ENCODE data around the gene PTCD2. TPM values are rescaled to one million over a fixed set of nuclear protein-coding genes. Genes with fewer than 3 reads are reported as not detected.

Gene PTCD2
- total and polyA plus RNA-seq, 2 donors = 4.1 to 7.7 TPM

DNA sequence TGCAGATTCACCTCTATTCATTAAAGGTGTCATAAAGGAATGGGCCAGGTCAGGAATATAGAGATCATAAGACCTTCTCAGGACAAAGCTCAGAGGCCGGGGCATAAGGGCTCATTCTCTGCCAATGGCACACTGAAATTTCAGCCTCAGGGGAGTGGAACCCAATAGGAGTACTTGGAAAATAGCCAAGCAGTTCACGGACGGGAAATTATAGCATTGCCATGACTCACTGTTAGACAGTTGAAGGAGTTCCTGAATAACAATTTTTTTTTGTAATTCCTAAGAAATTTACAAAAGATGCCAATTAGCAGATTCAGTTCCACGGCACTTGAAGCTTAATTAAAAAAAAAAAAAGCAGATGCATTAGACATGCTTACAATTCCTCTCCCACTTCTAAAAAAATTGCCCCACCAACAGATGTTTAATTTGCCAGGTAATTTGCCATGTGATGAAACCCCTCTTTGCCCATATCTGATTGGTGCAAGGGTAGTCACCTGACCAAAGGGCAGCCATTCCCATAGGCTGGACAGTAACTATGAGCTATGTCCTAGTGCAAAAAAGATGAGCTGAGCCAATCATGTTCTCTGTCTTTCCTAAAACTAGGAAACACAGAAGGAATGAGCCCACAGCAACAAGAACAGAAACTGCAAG, 58.6 kb downstream of the PTCD2 start:
- H3K27ac ChIP-seq (ENCODE audit: low read depth in 1 of 2, low read length in 1 of 2) = peak overlapping the region in 1 of 2 donors; percentile 9
- no peak for DNase-seq (ENCODE audit: low read depth in 6 of 9, low spot score in 9 of 9)
- no peaks in the 10 kb centered on the region for H3K36me3 ChIP-seq (ENCODE audit: control insufficient read depth in 2 of 2, insufficient read depth in 2 of 2, low read length in 1 of 2)
- WGBS = 83% methylated on average over 4 of the region's 4 CpGs
- no peaks in the 10 kb centered on the region for H3K9me3 ChIP-seq (ENCODE audit: control insufficient read depth in 2 of 2, insufficient read depth in 1 of 2, low read length in 1 of 2)
- H3K4me3 ChIP-seq (ENCODE audit: low read length in 2 of 2) = no peak overlapping the region
- H3K27me3 ChIP-seq (ENCODE audit: control insufficient read depth in 2 of 2, insufficient read depth in 1 of 2, low read length in 1 of 2) = no peaks in the 10 kb centered on the region
- no peaks in the 10 kb centered on the region for H3K4me1 ChIP-seq (ENCODE audit: control insufficient read depth in 2 of 2, insufficient read depth in 2 of 2, low read length in 2 of 2)

DNA sequence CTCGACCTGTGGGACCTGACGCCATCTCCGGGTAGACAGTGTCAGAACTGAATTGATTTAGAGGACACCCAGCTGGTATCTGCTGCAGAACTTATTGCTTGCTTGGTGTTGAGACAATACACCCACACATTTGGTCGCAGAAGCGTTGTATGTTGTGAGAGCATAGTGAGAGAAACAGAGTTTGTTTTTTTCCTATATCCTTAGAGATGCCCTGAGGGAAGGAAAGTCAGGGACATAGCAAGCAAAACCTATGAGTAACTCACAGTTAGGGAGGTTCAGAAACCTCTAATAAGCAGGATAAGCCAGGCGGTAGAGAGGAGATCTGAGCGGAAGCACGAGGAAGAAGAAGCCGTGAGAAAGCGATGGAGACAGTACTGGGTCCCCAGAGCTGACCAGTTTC, 59.8 kb downstream of the PTCD2 start:
- Histone ChIP-seq H3K4me1 (ENCODE audit: control insufficient read depth in 2 of 2, insufficient read depth in 2 of 2, low read length in 2 of 2) (no peaks in the 10 kb centered on the region), H3K36me3 (ENCODE audit: control insufficient read depth in 2 of 2, insufficient read depth in 2 of 2, low read length in 1 of 2) (no peaks in the 10 kb centered on the region), H3K27ac (ENCODE audit: low read depth in 1 of 2, low read length in 1 of 2) (peak overlapping the region in 1 of 2 donors; percentile 15), H3K4me3 (ENCODE audit: low read length in 2 of 2) (no peak overlapping the region), H3K27me3 (ENCODE audit: control insufficient read depth in 2 of 2, insufficient read depth in 1 of 2, low read length in 1 of 2) (no peaks in the 10 kb centered on the region), H3K9me3 (ENCODE audit: control insufficient read depth in 2 of 2, insufficient read depth in 1 of 2, low read length in 1 of 2) (no peaks in the 10 kb centered on the region)
- WGBS = 97% methylated on average over 10 of the region's 10 CpGs
- no peak for DNase-seq (ENCODE audit: low read depth in 6 of 9, low spot score in 9 of 9)

DNA sequence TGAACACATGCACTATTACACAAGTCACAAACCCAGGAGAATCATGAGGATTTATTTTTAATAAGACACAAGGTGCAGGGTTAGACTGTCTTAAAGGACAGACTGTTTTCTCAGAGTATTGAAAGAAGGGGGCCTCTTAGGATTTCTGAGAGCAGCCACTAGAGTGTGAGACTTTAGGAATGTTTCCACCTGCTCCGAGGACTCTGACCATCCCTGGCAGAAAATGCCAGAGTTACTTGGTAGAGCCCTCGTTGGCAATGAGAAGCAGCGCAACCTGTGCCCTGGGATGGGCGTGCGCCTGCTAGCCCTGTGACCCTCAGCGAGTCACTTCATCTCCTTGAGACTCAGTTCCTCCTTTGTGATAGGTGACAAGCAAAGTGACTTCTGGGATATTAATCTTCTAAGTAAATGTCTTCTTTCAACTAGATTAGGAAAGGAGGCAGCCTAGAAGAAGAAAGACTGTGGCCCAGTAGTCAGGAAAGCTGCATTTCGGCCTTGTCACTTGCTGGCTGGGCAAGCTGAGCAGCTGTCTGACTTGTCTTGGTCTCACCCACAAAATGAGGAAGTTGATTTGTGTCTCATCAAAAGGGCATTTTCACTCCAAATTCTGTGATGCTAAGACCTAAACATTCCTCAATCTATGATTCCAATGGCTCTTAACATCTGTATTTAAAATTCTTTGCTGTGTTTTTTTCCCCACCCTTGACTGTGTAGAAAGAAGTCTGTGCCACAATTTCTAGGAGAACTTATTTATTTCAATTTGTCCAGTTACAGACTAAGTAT, 60.5 kb downstream of the PTCD2 start:
- H3K4me1 ChIP-seq (ENCODE audit: control insufficient read depth in 2 of 2, insufficient read depth in 2 of 2, low read length in 2 of 2) = no peaks in the 10 kb centered on the region
- H3K9me3 ChIP-seq (ENCODE audit: control insufficient read depth in 2 of 2, insufficient read depth in 1 of 2, low read length in 1 of 2) = no peaks in the 10 kb centered on the region
- no peak for DNase-seq (ENCODE audit: low read depth in 6 of 9, low spot score in 9 of 9)
- H3K4me3 ChIP-seq (ENCODE audit: low read length in 2 of 2) = no peak overlapping the region
- WGBS = 83% methylated on average over 7 of the region's 7 CpGs
- no peaks in the 10 kb centered on the region for H3K27me3 ChIP-seq (ENCODE audit: control insufficient read depth in 2 of 2, insufficient read depth in 1 of 2, low read length in 1 of 2)
- peak overlapping the region in 1 of 2 donors; percentile 12 for H3K27ac ChIP-seq (ENCODE audit: low read depth in 1 of 2, low read length in 1 of 2)
- no peaks in the 10 kb centered on the region for H3K36me3 ChIP-seq (ENCODE audit: control insufficient read depth in 2 of 2, insufficient read depth in 2 of 2, low read length in 1 of 2)

DNA sequence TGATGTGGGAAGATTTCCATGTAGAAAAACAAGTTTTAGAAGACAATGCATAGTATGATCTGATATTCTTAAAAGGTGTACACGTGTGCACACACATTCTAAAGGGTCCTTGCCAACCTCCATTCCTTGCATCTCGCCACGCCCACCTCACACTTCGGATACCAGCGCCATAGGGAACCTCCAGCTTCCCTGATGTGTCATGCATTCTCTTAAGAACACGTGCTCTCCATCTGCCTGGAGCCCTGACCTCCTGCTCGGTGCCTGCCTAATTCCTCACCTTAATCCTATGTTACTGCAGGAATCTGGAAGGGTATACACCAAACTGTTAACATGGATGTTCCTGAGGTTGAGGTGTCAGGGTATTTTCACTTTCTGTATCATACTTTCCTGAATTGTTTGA, 63.1 kb downstream of the PTCD2 start:
- H3K36me3 ChIP-seq (ENCODE audit: control insufficient read depth in 2 of 2, insufficient read depth in 2 of 2, low read length in 1 of 2) = no peaks in the 10 kb centered on the region
- 86% methylated on average over 7 of the region's 7 CpGs for WGBS
- DNase-seq (ENCODE audit: low read depth in 6 of 9, low spot score in 9 of 9) = no peak
- H3K4me3 ChIP-seq (ENCODE audit: low read length in 2 of 2) = no peak overlapping the region
- no peaks in the 10 kb centered on the region for H3K4me1 ChIP-seq (ENCODE audit: control insufficient read depth in 2 of 2, insufficient read depth in 2 of 2, low read length in 2 of 2)
- H3K27me3 ChIP-seq (ENCODE audit: control insufficient read depth in 2 of 2, insufficient read depth in 1 of 2, low read length in 1 of 2) = no peaks in the 10 kb centered on the region
- no peak overlapping the region for H3K27ac ChIP-seq (ENCODE audit: low read depth in 1 of 2, low read length in 1 of 2)
- no peaks in the 10 kb centered on the region for H3K9me3 ChIP-seq (ENCODE audit: control insufficient read depth in 2 of 2, insufficient read depth in 1 of 2, low read length in 1 of 2)

DNA sequence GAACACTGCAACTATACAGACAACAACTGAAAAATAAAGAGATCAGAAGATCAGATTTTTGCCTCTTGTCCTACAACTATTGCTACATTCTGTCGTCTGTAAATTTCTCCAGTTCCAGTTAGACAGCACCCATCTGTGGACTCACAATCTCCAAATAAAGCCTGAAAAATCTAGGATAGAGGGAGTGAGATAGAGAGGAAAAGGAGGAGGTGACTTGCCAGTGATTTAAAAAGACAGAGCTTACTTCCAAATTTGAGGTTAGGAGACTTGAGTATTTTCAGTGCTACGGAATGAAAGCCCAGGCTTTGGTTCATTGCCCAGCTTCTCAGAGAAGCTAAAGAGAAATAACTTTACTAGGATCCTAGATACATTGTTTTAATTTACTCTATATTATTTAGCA, 63.6 kb downstream of the PTCD2 start:
- H3K36me3 ChIP-seq (ENCODE audit: control insufficient read depth in 2 of 2, insufficient read depth in 2 of 2, low read length in 1 of 2) = no peaks in the 10 kb centered on the region

DNA sequence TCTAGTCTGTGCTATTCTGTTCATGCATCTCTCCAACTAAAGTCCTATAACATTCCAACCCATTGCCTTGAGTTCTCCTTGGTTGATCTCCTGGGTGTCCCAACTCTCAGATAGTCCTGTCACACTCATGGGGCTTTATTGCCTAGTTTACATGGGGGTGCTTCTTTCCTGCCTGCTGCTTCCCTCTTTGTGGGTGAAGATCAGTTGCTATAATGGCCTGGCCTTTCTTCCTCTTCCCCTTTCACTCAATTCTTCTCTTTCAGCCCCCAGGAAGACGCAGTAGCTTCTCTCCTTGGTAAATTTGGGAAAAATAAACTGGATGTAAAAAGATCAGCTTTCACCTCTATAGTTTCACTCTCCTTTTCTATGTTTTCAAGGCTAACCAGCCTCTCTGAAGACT, 66.5 kb downstream of the PTCD2 start:
- no peak for DNase-seq (ENCODE audit: low read depth in 6 of 9, low spot score in 9 of 9)
- H3K4me3 ChIP-seq (ENCODE audit: low read length in 2 of 2) = no peak overlapping the region
- no peak overlapping the region for H3K27ac ChIP-seq (ENCODE audit: low read depth in 1 of 2, low read length in 1 of 2)
- no peaks in the 10 kb centered on the region for H3K9me3 ChIP-seq (ENCODE audit: control insufficient read depth in 2 of 2, insufficient read depth in 1 of 2, low read length in 1 of 2)
- H3K36me3 ChIP-seq (ENCODE audit: control insufficient read depth in 2 of 2, insufficient read depth in 2 of 2, low read length in 1 of 2) = no peaks in the 10 kb centered on the region
- no peaks in the 10 kb centered on the region for H3K4me1 ChIP-seq (ENCODE audit: control insufficient read depth in 2 of 2, insufficient read depth in 2 of 2, low read length in 2 of 2)
- no peaks in the 10 kb centered on the region for H3K27me3 ChIP-seq (ENCODE audit: control insufficient read depth in 2 of 2, insufficient read depth in 1 of 2, low read length in 1 of 2)
- 91% methylated on average over 1 of the region's 1 CpG for WGBS

More for the DNA sequence above, 63.6 kb downstream of the PTCD2 start:
- DNase-seq (ENCODE audit: low read depth in 6 of 9, low spot score in 9 of 9) = no peak
- WGBS = 92% methylated on average over 2 of the region's 2 CpGs
- no peaks in the 10 kb centered on the region for H3K9me3 ChIP-seq (ENCODE audit: control insufficient read depth in 2 of 2, insufficient read depth in 1 of 2, low read length in 1 of 2)
- no peak overlapping the region for H3K4me3 ChIP-seq (ENCODE audit: low read length in 2 of 2)
- no peaks in the 10 kb centered on the region for H3K27me3 ChIP-seq (ENCODE audit: control insufficient read depth in 2 of 2, insufficient read depth in 1 of 2, low read length in 1 of 2)
- H3K27ac ChIP-seq (ENCODE audit: low read depth in 1 of 2, low read length in 1 of 2) = no peak overlapping the region
- H3K4me1 ChIP-seq (ENCODE audit: control insufficient read depth in 2 of 2, insufficient read depth in 2 of 2, low read length in 2 of 2) = no peaks in the 10 kb centered on the region

DNA sequence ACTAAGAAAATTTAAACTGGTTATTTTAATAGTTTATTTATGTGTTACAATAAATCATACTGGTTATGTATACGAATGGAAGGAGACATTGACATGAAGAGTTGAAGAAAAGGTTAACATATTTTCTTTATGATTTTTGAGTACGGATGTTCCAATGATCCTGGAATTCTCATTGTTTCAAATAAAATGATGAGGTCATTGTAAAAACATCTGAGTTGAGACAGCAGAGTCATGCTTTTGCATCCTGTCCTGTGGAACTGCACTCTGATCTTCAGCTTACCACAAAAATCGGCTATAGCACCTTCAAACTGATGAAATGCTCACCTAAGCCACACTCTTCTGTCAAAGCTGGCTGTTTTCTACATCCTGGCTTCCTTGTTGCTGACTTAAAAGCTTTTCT, 67.8 kb downstream of the PTCD2 start:
- Histone ChIP-seq H3K27me3 (ENCODE audit: control insufficient read depth in 2 of 2, insufficient read depth in 1 of 2, low read length in 1 of 2) (no peaks in the 10 kb centered on the region), H3K27ac (ENCODE audit: low read depth in 1 of 2, low read length in 1 of 2) (no peak overlapping the region), H3K9me3 (ENCODE audit: control insufficient read depth in 2 of 2, insufficient read depth in 1 of 2, low read length in 1 of 2) (no peaks in the 10 kb centered on the region), H3K4me1 (ENCODE audit: control insufficient read depth in 2 of 2, insufficient read depth in 2 of 2, low read length in 2 of 2) (no peaks in the 10 kb centered on the region), H3K4me3 (ENCODE audit: low read length in 2 of 2) (no peak overlapping the region), H3K36me3 (ENCODE audit: control insufficient read depth in 2 of 2, insufficient read depth in 2 of 2, low read length in 1 of 2) (no peaks in the 10 kb centered on the region)
- WGBS = 87% methylated on average over 3 of the region's 3 CpGs
- no peak for DNase-seq (ENCODE audit: low read depth in 6 of 9, low spot score in 9 of 9)

DNA sequence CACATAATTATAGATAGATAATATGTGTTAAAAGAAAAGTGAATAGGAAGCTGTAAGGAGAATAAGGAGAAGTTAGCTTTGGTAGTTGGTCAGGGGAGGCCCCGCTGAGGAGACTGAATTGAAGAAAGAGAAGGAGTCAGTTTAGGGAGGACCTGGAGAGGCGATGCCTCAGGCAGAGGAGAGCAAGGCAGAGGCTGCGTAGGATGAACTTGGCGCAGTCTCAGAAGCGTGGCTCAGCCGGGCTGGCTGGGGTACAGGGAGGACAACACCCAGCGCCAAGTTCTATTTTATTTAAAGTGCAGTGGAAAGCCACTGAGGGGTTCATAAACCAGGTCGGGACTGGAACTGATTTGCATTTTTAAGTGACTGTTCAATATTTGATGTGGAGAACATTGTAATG, 68.5 kb downstream of the PTCD2 start:
- WGBS = 94% methylated on average over 8 of the region's 8 CpGs
- no peak for DNase-seq (ENCODE audit: low read depth in 6 of 9, low spot score in 9 of 9)

DNA sequence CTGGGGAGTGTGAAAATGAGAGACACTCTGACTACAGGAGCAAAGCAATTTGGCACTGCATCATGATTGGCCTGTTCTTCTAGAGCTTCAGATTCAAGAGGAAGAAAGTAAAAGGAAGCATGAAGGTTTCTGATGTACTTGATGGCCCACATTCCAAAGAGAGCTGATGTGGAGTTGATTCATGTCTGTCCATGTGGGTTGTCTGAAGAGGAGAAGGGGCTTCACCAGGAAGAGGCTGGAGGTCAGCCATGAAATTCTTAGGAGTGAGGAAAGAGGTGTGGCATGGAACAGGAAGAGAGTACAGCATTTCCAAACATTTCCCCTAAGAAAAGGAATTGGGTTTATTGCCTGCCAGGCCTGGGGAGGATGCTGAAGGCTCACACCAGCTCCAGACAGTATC, 70.7 kb downstream of the PTCD2 start:
- H3K4me3 ChIP-seq (ENCODE audit: low read length in 2 of 2) = no peak overlapping the region
- H3K36me3 ChIP-seq (ENCODE audit: control insufficient read depth in 2 of 2, insufficient read depth in 2 of 2, low read length in 1 of 2) = no peaks in the 10 kb centered on the region
- H3K27ac ChIP-seq (ENCODE audit: low read depth in 1 of 2, low read length in 1 of 2) = no peak overlapping the region
- no peak for DNase-seq (ENCODE audit: low read depth in 6 of 9, low spot score in 9 of 9)
- no peaks in the 10 kb centered on the region for H3K9me3 ChIP-seq (ENCODE audit: control insufficient read depth in 2 of 2, insufficient read depth in 1 of 2, low read length in 1 of 2)
- H3K4me1 ChIP-seq (ENCODE audit: control insufficient read depth in 2 of 2, insufficient read depth in 2 of 2, low read length in 2 of 2) = no peaks in the 10 kb centered on the region
- no peaks in the 10 kb centered on the region for H3K27me3 ChIP-seq (ENCODE audit: control insufficient read depth in 2 of 2, insufficient read depth in 1 of 2, low read length in 1 of 2)

More for the DNA sequence above, 68.5 kb downstream of the PTCD2 start:
- H3K27ac ChIP-seq (ENCODE audit: low read depth in 1 of 2, low read length in 1 of 2) = no peak overlapping the region
- H3K9me3 ChIP-seq (ENCODE audit: control insufficient read depth in 2 of 2, insufficient read depth in 1 of 2, low read length in 1 of 2) = no peaks in the 10 kb centered on the region
- H3K27me3 ChIP-seq (ENCODE audit: control insufficient read depth in 2 of 2, insufficient read depth in 1 of 2, low read length in 1 of 2) = no peaks in the 10 kb centered on the region
- no peak overlapping the region for H3K4me3 ChIP-seq (ENCODE audit: low read length in 2 of 2)
- H3K4me1 ChIP-seq (ENCODE audit: control insufficient read depth in 2 of 2, insufficient read depth in 2 of 2, low read length in 2 of 2) = no peaks in the 10 kb centered on the region
- no peaks in the 10 kb centered on the region for H3K36me3 ChIP-seq (ENCODE audit: control insufficient read depth in 2 of 2, insufficient read depth in 2 of 2, low read length in 1 of 2)
